HG03108 (cell line): ENCODE data around the gene CPHXL2.

ENCODE experiments used
- ATAC-seq: cut with Tn5 transposase; IDR thresholded peaks from one replicate; pipeline ENCODE4 v1.9.1; 2021; ENCODE audit warnings: moderate library complexity; ENCODE audit not compliant: unreplicated experiment

The CPHXL2 gene

GRCh38 chr16:75644240-75645012, 32.4 kb downstream of the CPHXL2 start:
- no peak for ATAC-seq

DNA sequence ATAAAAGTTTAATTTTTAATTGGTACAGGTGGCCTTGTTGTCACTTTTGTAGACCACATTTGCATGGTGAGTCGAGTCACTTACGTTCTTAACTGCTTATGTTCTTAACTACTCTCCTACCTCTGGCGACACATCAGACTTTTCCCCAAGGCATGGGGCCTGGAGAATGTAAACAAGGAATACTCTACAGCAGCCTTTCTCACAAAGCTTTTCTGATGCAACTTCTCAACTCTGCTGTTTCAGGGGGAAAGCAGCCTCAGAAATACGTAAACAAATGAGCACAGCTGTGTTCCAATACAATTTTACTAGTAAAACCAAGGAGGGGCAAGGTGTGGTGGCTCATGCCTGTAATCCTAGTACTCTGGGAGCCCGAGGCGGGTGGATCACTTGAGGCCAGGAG, 36.2 kb downstream of the CPHXL2 start:
- ATAC-seq = no peak

DNA sequence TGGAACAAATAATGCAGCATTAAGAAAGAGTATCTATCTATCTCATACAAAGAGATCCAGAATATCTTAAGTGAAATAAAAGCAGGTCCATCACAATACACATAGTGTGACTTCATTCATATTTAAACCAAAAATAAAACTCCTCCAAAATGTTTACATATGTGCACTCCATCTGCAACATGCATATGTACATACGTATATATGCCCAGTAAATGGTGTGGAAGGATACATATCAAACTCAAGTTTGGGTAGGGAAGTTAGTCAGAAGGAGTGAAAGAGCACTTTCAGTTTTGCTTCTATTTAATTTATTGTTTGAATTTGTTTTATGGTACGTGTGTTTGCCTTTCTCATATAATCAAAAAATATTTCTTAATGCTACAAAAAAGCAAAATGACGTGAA, 41.8 kb downstream of the CPHXL2 start:
- no peak for ATAC-seq

DNA sequence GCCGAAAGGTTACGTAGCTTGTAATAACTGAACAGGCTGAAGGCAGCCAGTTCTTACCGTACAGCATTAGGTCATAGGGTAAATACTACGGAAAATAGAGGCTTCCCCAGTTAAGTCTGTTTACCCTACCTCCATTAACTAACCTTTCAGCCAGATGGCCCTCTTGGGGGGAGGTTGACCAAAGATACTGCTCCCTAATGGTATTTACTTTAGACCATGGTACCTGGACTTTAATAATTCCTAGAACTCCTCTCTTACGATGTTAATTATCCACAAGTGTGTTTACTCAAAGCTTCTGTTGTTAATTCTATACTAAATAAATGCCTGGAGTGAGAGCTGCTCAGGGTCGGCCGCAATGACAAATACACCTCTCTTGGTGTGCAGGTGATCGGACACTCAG, 44.0 kb downstream of the CPHXL2 start:
- no peak for ATAC-seq

GRCh38 chr16:75630052-75630451, 46.8 kb downstream of the CPHXL2 start:
- no peak for ATAC-seq

GRCh38 chr16:75629132-75629531, 47.7 kb downstream of the CPHXL2 start:
- ATAC-seq = no peak

DNA sequence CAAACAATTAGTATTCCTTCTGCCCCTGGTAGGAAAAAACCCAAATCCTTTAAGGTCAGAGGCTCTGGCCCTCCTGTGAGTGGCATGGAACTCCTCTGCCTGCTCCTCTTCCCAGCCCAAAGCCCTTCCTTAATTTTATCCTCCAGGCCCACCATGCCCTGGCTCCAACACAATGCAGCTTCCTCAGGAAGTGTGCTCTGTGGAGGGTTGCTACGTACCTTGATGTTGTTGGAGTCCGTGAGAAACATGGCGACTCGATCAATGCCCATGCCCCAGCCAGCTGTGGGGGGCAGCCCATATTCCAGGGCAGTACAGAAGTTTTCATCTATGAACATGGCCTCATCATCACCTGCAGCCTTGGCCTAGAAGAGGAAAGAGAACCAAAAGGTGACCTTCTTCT, 48.5 kb downstream of the CPHXL2 start:
- no peak for ATAC-seq

DNA sequence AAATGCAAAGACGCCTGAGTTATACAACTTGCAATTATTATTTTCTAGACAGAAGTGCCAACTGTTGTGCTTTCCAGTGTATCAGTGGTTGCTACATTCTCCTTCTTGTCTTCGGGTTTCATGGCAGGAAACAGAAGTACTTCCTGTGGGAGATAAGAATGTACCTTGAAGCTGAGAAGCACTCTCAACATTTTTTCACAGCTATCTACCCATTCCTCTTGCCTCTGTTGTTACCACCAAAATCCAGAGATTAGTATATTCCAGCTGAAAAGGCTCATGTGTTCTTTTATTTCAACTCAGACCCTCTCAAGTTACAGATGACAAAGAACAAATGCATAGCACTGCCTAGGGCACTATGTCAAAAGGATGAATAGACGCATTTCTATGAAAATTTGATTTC, 49.0 kb downstream of the CPHXL2 start:
- no peak for ATAC-seq

- ATAC-seq = no peak
Observed at GRCh38 chr16:75626806-75627205, 50.0 kb downstream of the CPHXL2 start.

GRCh38 chr16:75624921-75625334, 51.9 kb downstream of the CPHXL2 start:
- no peak for ATAC-seq

GRCh38 chr16:75622761-75623605, 53.8 kb downstream of the CPHXL2 start, which contains the start of gene ADAT1:
Gene ADAT1, minus strand, starts transcription at chr16:75623281. Its CDS starts 2,482 bp downstream, at chr16:75620799.
- ATAC-seq = peak; percentile 92

DNA sequence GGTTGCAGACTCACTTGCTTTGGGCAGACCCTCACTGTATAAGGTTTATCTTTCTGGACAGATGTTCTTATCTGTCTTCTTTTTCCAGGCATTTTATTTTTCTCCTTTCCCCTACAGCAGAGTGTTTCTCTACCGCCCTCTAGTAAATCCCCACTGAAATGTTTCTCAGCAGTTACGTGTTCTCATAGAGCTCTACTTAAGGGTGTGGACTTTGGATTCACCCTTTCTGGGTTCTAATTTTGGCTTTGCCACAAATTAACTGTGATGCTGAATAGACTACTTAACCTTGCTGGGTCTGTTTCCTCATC, 55.7 kb downstream of the CPHXL2 start:
- no peak for ATAC-seq

DNA sequence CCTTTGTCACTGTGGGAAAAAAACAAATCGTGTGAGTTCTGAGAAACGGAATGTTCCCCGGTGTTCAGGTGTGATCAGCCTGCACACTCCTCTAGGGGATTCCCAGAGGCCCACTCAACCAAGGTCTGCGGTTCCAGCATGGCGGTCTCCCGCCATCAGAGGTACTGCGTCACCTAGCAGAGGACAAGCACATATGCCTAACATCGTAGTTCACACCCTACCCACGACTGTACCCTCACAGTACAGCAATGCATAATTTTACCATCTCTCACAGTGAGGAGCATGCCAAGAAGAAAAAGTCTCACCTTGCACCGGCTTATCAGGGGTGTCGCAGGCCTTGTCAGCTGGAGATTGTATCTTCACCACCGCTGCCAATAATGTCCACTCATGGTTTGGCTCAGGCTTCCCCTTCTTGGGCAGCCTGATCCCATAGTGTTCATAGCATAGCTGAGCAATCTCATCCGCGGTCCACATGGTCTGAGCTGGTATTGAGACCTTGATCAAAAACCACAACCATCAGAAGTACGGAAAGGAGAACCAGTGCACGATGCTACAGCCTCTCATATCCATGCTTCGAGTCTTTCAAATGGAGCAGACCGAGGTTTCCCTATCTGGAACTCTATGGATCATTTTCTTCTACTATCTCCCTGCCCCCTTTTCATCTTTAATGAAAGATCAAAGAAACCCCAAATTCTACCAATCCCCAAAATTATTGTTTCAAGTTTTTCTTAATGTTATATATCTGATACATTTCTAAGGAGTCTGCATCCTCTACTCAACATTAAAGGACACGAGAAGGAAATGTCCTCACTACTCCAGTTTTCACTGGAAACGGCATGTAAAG, 56.3 kb downstream of the CPHXL2 start:
- ATAC-seq = no peak

GRCh38 chr16:75618780-75619179, 58.0 kb downstream of the CPHXL2 start:
- ATAC-seq = no peak

GRCh38 chr16:75617121-75617520, 59.7 kb downstream of the CPHXL2 start:
- no peak for ATAC-seq

DNA sequence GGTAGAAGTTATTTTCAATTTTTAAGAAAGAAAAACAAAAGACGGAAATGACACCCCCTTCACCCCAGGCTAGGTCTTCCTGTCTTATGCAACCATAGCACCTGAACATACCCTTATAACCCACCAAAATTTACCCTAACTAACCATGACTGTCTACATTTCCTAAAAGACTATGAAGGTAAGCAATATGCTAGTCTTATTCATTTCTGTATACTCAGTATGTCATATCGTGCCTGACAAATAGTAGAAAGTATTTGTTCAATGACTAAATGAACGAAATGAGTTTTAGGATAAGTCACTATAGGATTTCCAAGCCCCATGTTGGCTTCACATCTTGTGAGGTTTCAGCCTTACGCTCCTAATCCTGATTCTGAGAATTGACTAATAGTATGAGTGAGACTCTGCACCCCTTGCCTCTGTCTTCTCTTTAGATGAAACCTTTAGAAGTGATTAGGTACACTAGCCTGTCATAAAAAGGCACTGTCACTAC, 60.2 kb downstream of the CPHXL2 start:
- ATAC-seq = no peak

GRCh38 chr16:75615619-75616018, 61.2 kb downstream of the CPHXL2 start:
- ATAC-seq = no peak

DNA sequence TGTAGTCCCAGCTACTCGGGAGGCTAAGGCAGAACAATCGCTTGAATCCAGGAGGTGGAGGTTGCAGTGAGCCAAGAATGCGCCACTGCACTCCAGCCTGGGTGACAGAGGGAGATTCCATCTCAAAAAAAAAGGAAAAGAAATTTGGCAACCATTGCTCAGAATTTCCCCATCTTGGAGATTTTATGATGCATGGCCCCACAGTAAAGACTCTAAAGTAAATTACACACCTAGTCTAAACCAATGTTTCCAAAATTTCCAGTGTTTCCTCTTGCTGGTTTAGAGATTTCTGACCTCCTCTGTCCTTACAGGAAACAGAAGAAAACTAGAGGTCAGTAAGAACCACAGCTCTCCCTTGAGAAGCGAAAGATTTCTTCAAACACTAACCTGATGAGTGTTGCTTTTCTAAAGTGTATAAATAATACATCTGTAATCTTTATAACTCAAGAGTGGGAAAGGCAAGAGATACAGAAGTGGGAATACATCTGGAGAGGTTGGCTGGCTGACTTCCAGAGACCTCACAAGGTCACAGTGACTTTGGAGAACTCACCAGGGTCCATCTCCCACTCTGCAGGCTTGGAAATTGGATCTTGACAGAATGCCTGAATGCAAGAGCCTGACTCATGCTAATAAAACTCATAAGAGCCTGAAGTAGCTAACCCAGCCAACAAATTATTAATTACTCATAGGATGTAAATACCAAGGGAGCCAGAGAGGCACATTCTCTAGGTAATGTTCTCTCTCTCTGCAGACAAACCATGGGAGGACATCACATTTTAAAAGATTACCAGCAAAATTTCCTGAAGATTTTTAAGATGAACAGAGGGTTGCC, 62.5 kb downstream of the CPHXL2 start:
- no peak for ATAC-seq
